ENCODE data around the gene HS6ST2. TPM values are rescaled to one million over a fixed set of nuclear protein-coding genes. Genes with fewer than 3 reads are reported as not detected.

The HS6ST2 gene
- total RNA-seq, 1 experiment from 2014 or later = 7.4 TPM

- TF ChIP-seq EZH2 (IDR thresholded peaks at IDR 0.05; ENCODE audit: low read length, unreplicated experiment) (no peak), EZH2phosphoT487 (IDR thresholded peaks at IDR 0.05; ENCODE audit: borderline replicate concordance, low read length) (no peak), CTCF (conservative IDR thresholded peaks at IDR 0.05; ENCODE audit: low read depth, low read length) (no peak)
- peak overlapping the region; percentile 79 for H3K4me2 ChIP-seq (ENCODE audit: low read length)
- POLR2A ChIA-PET (ENCODE audit: unreplicated experiment) = interaction anchor here (0.6 kb wide), 2 partner anchors 181 to 219 kb away, joined by 3 to 6 read pairs; no protein-coding TSS in a partner anchor
- H3F3A ChIP-seq (ENCODE audit: low read length, unreplicated experiment) = no peaks in the 10 kb centered on the region
- H3K9me2 ChIP-seq (replicated peaks; ENCODE audit: low read length) = no peaks in the 10 kb centered on the region
- intact Hi-C loops (cut with micrococcal nuclease) = loop anchor here (5.0 to 10.0 kb wide), 2 partner anchors 279 to 322 kb away; no protein-coding TSS in a partner anchor
- peak overlapping the region; percentile 5; the same call in 1 of the 2 replicates for H3K27ac ChIP-seq (ENCODE audit: low read length)
- DNase-seq = no peak
- no peaks in the 10 kb centered on the region for H3K27me3 ChIP-seq (ENCODE audit: low read length)
- H3K79me2 ChIP-seq (ENCODE audit: low read length) = 0 out of 2 replicates have a peak, but pooled peaks cover 12% of the 10 kb centered on the region
- no peaks in the 10 kb centered on the region for H4K20me1 ChIP-seq (ENCODE audit: low read length)
- H3K9ac ChIP-seq (ENCODE audit: low read length) = peak overlapping the region; percentile 77
- H2AFZ ChIP-seq (ENCODE audit: low read length) = peak overlapping the region; percentile 71
- peaks cover 50% of the 10 kb centered on the region for H3K4me1 ChIP-seq (ENCODE audit: insufficient read depth, low read length)
- peak overlapping the region; percentile 71 for H3K4me3 ChIP-seq (ENCODE audit: low read length)
- no peaks in the 10 kb centered on the region for H3K36me3 ChIP-seq (ENCODE audit: low read depth, low read length)
- ATAC-seq = peak; percentile 25
- H3K9me3 ChIP-seq (ENCODE audit: low read length) = no peaks in the 10 kb centered on the region
- CTCF ChIA-PET = interaction anchor here (1.1 kb wide), 1 partner anchor 215 kb away, joined by 4 read pairs; no protein-coding TSS in a partner anchor
- TSS peak; percentile 39 for BruUV-seq (replicated peaks)
Observed at GRCh38 chrX:132956421-132957210, 1.8 kb downstream of the HS6ST2 start.

- POLR2A ChIA-PET (ENCODE audit: unreplicated experiment) = no interaction called here
- CTCF ChIA-PET = interaction anchor here (0.6 to 1.1 kb wide), 2 partner anchors 214 to 279 kb away, joined by 3 to 4 read pairs; no protein-coding TSS in a partner anchor
- H3K79me2 ChIP-seq (ENCODE audit: low read length) = 0 out of 2 replicates have a peak, but pooled peaks cover 17% of the 10 kb centered on the region
- H3K27me3 ChIP-seq (ENCODE audit: low read length) = no peaks in the 10 kb centered on the region
- H3K4me2 ChIP-seq (ENCODE audit: low read length) = peak overlapping the region; percentile 79
- ATAC-seq (no peak), DNase-seq (no peak)
- H3K9me2 ChIP-seq (replicated peaks; ENCODE audit: low read length) = no peaks in the 10 kb centered on the region
- no TSS peak for BruUV-seq (replicated peaks)
- no peaks in the 10 kb centered on the region for H3K9me3 ChIP-seq (ENCODE audit: low read length)
- TF ChIP-seq EZH2 (IDR thresholded peaks at IDR 0.05; ENCODE audit: low read length, unreplicated experiment) (no peak), EZH2phosphoT487 (IDR thresholded peaks at IDR 0.05; ENCODE audit: borderline replicate concordance, low read length) (no peak), CTCF (conservative IDR thresholded peaks at IDR 0.05; ENCODE audit: low read depth, low read length) (no peak)
- H3K36me3 ChIP-seq (ENCODE audit: low read depth, low read length) = no peaks in the 10 kb centered on the region
- H3K9ac ChIP-seq (ENCODE audit: low read length) = peak overlapping the region; percentile 77
- no peak overlapping the region for H2AFZ ChIP-seq (ENCODE audit: low read length)
- peak overlapping the region; percentile 71 for H3K4me3 ChIP-seq (ENCODE audit: low read length)
- H3K27ac ChIP-seq (ENCODE audit: low read length) = no peak overlapping the region
- H3F3A ChIP-seq (ENCODE audit: low read length, unreplicated experiment) = no peaks in the 10 kb centered on the region
- H3K4me1 ChIP-seq (ENCODE audit: insufficient read depth, low read length) = peaks cover 41% of the 10 kb centered on the region
- intact Hi-C loops (cut with micrococcal nuclease) = loop anchor here (1.0 to 10.0 kb wide), 3 partner anchors 214 to 321 kb away; no protein-coding TSS in a partner anchor
- no peaks in the 10 kb centered on the region for H4K20me1 ChIP-seq (ENCODE audit: low read length)
Observed at GRCh38 chrX:132955690-132956089, 2.7 kb downstream of the HS6ST2 start.
